Esophagus muscularis mucosa (tissue), 3 donors: ENCODE data around the gene DOK5.

Experiments used
- POLR2A ChIP-seq: fragments of 450-650 bp; IDR thresholded peaks from one replicate; pipeline ENCODE4 v1.6.1; 2017; ENCODE audit warnings: antibody characterized with exemption, moderate library complexity, mild to moderate bottlenecking, low read depth
- POLR2AphosphoS5 ChIP-seq, 2 donors: sonication (generic); formaldehyde crosslinking; IDR thresholded peaks; one replicate each; pipeline ENCODE4 v1.6.1; 2017; ENCODE audit warnings: antibody characterized with exemption in 2 of 2
- TF ChIP-seq, protein P1 (sequence below), 3 experiments: fragments of 200-600 bp in 2 of 3; fragments of 450-650 bp in 1 of 3; sonication (generic) in 2 of 3; IDR thresholded peaks; one replicate each; pipeline ENCODE4 v1.5.1; 2017 to 2019; ENCODE audit warnings: antibody characterized with exemption in 3 of 3, mild to moderate bottlenecking in 2 of 3, moderate library complexity in 1 of 3

DNA sequence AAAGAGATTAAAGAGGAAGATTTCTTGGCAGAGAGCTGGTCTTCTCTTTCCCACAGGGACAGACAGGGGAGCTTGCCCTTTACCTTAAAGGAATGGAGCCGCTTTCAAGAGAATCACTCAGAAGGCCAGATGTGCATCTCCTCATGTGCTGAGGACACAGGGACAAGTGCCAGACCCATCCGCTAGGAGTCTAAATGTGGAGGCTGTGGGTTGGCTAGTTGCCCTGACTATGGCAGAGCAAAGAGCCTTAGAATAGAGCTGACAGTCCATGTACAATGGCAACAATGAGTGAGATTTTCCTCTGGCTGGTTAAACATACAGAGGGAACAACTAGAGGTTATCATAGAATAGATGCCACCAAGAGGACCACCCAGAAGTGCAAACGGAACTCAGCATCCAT, 7.3 kb upstream of the DOK5 start:
- TF ChIP-seq, protein P1, sequence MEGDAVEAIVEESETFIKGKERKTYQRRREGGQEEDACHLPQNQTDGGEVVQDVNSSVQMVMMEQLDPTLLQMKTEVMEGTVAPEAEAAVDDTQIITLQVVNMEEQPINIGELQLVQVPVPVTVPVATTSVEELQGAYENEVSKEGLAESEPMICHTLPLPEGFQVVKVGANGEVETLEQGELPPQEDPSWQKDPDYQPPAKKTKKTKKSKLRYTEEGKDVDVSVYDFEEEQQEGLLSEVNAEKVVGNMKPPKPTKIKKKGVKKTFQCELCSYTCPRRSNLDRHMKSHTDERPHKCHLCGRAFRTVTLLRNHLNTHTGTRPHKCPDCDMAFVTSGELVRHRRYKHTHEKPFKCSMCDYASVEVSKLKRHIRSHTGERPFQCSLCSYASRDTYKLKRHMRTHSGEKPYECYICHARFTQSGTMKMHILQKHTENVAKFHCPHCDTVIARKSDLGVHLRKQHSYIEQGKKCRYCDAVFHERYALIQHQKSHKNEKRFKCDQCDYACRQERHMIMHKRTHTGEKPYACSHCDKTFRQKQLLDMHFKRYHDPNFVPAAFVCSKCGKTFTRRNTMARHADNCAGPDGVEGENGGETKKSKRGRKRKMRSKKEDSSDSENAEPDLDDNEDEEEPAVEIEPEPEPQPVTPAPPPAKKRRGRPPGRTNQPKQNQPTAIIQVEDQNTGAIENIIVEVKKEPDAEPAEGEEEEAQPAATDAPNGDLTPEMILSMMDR (IDR thresholded peaks at IDR 0.05) = no peak
- no peak for TF ChIP-seq POLR2A
- no peak for TF ChIP-seq POLR2AphosphoS5 (IDR thresholded peaks at IDR 0.05)
